Gastrocnemius medialis (tissue), 4 donors: ENCODE measurements around the gene GSG1. TPM values are rescaled to one million over a fixed set of nuclear protein-coding genes. Genes with fewer than 3 reads are reported as not detected.

ENCODE experiments used
- ATAC-seq, 2 donors: fragments of 150-250 bp; one replicate each; pipeline ENCODE4 v1.9.1; 2016
- DNase-seq, 2 donors: peaks; one replicate each; pipeline ENCODE4 v3.0.0-alpha.2; 2019
- H3K27ac ChIP-seq, 4 donors: fragments of 200-600 bp; sonication (generic); 1 replicate in 1 of 4; 2 replicates in 3 of 4; pipeline ENCODE4 v1.5.1; 2016 to 2018; ENCODE audit warnings: mild to moderate bottlenecking in 2 of 4, moderate library complexity in 1 of 4
- H3K27me3 ChIP-seq, 3 donors: fragments of 200-600 bp; sonication (generic) in 2 of 3; 1 replicate in 1 of 3; 2 replicates in 2 of 3; pipeline versions ENCODE4 v1.5.1 to v1.6.0; 2016 to 2019; ENCODE audit warnings: mild to moderate bottlenecking in 1 of 3, moderate library complexity in 1 of 3
- H3K36me3 ChIP-seq, 2 donors: fragments of 200-600 bp; sonication (generic) in 1 of 2; one replicate each; pipeline ENCODE4 v1.5.1; 2017 to 2018
- H3K4me1 ChIP-seq, 2 donors: fragments of 200-600 bp; sonication (generic) in 1 of 2; one replicate each; pipeline ENCODE4 v1.5.1; 2016 to 2017; ENCODE audit warnings: mild to moderate bottlenecking in 2 of 2
- H3K4me3 ChIP-seq, 4 donors: fragments of 200-600 bp; sonication (generic) in 3 of 4; 1 replicate in 1 of 4; 2 replicates in 3 of 4; pipeline ENCODE4 v1.5.1; 2016 to 2019; ENCODE audit warnings: mild to moderate bottlenecking in 2 of 4
- H3K9me3 ChIP-seq, 3 donors: fragments of 200-600 bp; sonication (generic) in 2 of 3; 1 replicate in 1 of 3; 2 replicates in 2 of 3; pipeline ENCODE4 v1.5.1; 2016 to 2019
- POLR2A ChIP-seq, 2 donors: fragments of 450-650 bp; IDR thresholded peaks; one replicate each; pipeline ENCODE4 v1.6.1; 2017; ENCODE audit warnings: antibody characterized with exemption in 2 of 2, mild to moderate bottlenecking in 2 of 2, moderate library complexity in 2 of 2
- in situ Hi-C, 4 donors: fragments of 200-750 bp; cut with MboI; loops; one replicate each; pipeline versions ENCODE4 v1.15.0 to v1.8.0; 2017; ENCODE audit warnings: low sequenced_read_pairs in 4 of 4
- intact Hi-C: fragments of 100-400 bp; cut with DNase I; formaldehyde crosslinking; loops from one replicate; pipeline ENCODE4 v1.15.1; 2023; ENCODE audit warnings: low total_unique reads
- total RNA-seq, 4 donors: library from RNA; depleted of rRNA; stranded (reverse); fragments of >200 nt; gene quantifications; one replicate each; pipeline versions ENCODE4 v1.1.0 to v1.2.3, GENCODE V29; 2016
- TF ChIP-seq, protein P1 (sequence below), 5 experiments: fragments of 450-650 bp in 3 of 5; fragments of 200-600 bp in 2 of 5; sonication (generic) in 2 of 5; IDR thresholded peaks in 4 of 5; conservative IDR thresholded peaks in 1 of 5; 1 replicate in 4 of 5; 2 replicates in 1 of 5; pipeline ENCODE4 v1.5.1; 2016 to 2019; ENCODE audit warnings: antibody characterized with exemption in 5 of 5, mild to moderate bottlenecking in 3 of 5, moderate library complexity in 3 of 5

GSG1 gene
- total RNA-seq, 4 donors from 2014 or later = not detected

- no peak for TF ChIP-seq POLR2A (IDR thresholded peaks at IDR 0.05)
- TF ChIP-seq, protein P1, sequence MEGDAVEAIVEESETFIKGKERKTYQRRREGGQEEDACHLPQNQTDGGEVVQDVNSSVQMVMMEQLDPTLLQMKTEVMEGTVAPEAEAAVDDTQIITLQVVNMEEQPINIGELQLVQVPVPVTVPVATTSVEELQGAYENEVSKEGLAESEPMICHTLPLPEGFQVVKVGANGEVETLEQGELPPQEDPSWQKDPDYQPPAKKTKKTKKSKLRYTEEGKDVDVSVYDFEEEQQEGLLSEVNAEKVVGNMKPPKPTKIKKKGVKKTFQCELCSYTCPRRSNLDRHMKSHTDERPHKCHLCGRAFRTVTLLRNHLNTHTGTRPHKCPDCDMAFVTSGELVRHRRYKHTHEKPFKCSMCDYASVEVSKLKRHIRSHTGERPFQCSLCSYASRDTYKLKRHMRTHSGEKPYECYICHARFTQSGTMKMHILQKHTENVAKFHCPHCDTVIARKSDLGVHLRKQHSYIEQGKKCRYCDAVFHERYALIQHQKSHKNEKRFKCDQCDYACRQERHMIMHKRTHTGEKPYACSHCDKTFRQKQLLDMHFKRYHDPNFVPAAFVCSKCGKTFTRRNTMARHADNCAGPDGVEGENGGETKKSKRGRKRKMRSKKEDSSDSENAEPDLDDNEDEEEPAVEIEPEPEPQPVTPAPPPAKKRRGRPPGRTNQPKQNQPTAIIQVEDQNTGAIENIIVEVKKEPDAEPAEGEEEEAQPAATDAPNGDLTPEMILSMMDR (IDR thresholded peaks at IDR 0.05 in 4 of 5, conservative IDR thresholded peaks at IDR 0.05 in 1 of 5) = no peak
- intact Hi-C loops (loop anchor here (10.0 kb wide), 1 partner anchor 50 kb away; the partner anchor contains the start of gene EMP1), in situ Hi-C loops (no loop called here)
- no peaks in the 10 kb centered on the region for H3K27me3 ChIP-seq
- H3K9me3 ChIP-seq = no peaks in the 10 kb centered on the region
- DNase-seq (no peak), ATAC-seq (no peak)
- H3K36me3 ChIP-seq = no peaks in the 10 kb centered on the region
- no peak overlapping the region for H3K4me3 ChIP-seq
- H3K27ac ChIP-seq = no peak overlapping the region
- H3K4me1 ChIP-seq = peaks cover 3 to 6% of the 10 kb centered on the region in 2 donors
Measured at GRCh38 chr12:13144266-13144828, 40.9 kb upstream of the GSG1 start.

DNA sequence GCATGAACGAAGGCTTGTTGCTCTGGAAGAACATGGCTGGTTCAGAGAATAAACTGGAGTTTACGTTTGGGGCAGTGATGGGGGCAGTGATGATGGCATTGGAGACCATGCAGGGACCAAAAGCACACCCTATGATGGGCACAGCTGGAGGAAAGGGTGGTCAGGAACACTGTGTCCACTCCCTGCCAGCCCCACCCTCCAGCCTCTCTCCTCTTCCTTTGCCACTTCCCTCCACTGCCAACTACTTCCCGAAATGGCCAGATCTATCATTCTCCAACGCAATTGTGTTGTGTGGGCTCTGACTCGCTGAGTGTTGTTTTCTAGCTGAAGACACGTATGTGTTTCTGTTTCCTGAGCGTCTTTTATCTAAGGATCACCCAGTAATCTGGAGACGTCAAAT, 39.3 kb upstream of the GSG1 start:
- Histone ChIP-seq H3K4me3 (no peak overlapping the region), H3K9me3 (no peaks in the 10 kb centered on the region), H3K27ac (no peak overlapping the region), H3K4me1 (peaks cover 3 to 6% of the 10 kb centered on the region in 2 donors), H3K36me3 (no peaks in the 10 kb centered on the region), H3K27me3 (no peaks in the 10 kb centered on the region)
- DNase-seq (peak; percentile 19 to 34), ATAC-seq (no peak)
- intact Hi-C loops = loop anchor here (10.0 kb wide), 1 partner anchor 52 kb away; the partner anchor contains the start of gene EMP1
- in situ Hi-C loops = no loop called here
- TF ChIP-seq POLR2A (IDR thresholded peaks at IDR 0.05) = no peak
- TF ChIP-seq, protein P1 (IDR thresholded peaks at IDR 0.05 in 4 of 5, conservative IDR thresholded peaks at IDR 0.05 in 1 of 5) = no peak

DNA sequence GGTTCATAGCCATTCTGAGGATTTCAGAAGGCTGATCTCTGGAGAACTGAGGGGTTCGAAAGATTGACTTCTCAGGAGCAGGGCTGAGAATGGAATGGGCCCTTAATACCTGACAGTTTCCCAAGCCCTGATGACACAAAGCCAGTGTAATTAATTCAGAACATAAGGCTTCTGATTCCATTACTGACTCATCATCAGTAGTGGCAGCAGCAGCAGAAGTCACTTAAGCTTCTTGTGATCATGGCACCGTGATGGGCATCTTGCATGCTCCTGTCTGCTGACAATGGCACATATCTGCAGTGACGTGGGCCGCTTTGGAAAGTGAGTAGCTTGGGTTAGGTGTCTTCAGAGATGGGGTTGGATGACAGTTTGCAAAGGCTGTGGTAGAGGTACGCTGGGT, 38.2 kb upstream of the GSG1 start:
- H3K27ac ChIP-seq = no peak overlapping the region
- no peak overlapping the region for H3K4me3 ChIP-seq
- H3K27me3 ChIP-seq = no peaks in the 10 kb centered on the region
- in situ Hi-C loops (no loop called here), intact Hi-C loops (loop anchor here (10.0 kb wide), 1 partner anchor 53 kb away; the partner anchor contains the start of gene EMP1)
- H3K4me1 ChIP-seq = peaks cover 0 to 3% of the 10 kb centered on the region in 2 donors
- DNase-seq (no peak), ATAC-seq (no peak)
- H3K36me3 ChIP-seq = no peaks in the 10 kb centered on the region
- H3K9me3 ChIP-seq = no peaks in the 10 kb centered on the region
- TF ChIP-seq, protein P1 (IDR thresholded peaks at IDR 0.05 in 4 of 5, conservative IDR thresholded peaks at IDR 0.05 in 1 of 5) = no peak
- TF ChIP-seq POLR2A (IDR thresholded peaks at IDR 0.05) = no peak

DNA sequence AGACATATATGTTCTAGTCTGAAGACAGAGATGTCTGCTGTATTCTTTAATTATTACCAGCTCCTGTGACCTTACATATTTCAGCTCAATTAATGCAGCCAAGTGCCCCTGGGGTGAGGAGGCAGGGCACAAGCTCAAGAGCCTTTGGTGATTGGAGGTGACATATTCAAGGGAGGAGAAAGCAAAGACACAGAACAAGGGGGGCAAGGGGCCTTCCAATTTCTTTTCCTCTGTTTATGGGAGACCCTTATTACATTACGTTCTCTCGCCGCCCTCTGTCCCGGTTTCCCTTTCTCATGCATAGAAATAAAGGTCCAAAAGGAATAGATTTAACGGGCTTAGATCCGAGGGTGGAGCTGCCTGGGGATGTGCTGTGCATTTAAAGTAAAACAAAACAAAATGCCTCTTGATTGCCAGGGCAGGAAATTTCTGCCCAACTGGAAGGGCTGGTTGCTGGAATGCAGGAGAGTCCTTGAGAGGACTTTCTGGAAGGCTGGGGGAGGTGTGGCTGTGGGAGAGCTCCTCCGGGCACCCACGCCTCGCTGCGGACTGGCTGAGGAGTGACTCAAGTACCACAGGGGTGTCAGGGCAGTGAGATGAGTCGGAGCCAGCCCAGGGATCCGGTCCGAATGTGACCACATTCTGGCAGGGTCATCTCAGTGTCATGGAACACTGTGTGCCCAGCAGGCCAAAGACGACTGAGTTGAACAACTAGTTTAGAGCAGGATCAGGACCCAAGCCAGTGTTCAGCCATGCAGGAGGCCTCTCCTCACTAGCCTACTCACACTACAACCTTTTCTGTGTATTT, 32.1 kb upstream of the GSG1 start:
- ATAC-seq = peak; percentile 49 to 63
- Histone ChIP-seq H3K27me3 (no peaks in the 10 kb centered on the region), H3K4me1 (no peaks in the 10 kb centered on the region), H3K27ac (no peak overlapping the region), H3K4me3 (no peak overlapping the region), H3K36me3 (no peaks in the 10 kb centered on the region), H3K9me3 (no peaks in the 10 kb centered on the region)
- in situ Hi-C loops (no loop called here), intact Hi-C loops (no loop called here)
- no peak for TF ChIP-seq POLR2A (IDR thresholded peaks at IDR 0.05)
- TF ChIP-seq, protein P1 (IDR thresholded peaks at IDR 0.05 in 4 of 5, conservative IDR thresholded peaks at IDR 0.05 in 1 of 5) = no peak
- peak; percentile 20 to 55 for DNase-seq
